HTR-8/SVneo (cell line): ENCODE measurements around the gene ANKRD29.
"Not testable (repeated sequence)": the region's sequence is repeated elsewhere in the genome, so short reads cannot be mapped to it uniquely, and the experiment has no call there.

ENCODE experiments used
- DNase-seq: peaks from one replicate; pipeline ENCODE4 v3.0.0; 2011; ENCODE audit warnings: low spot score, mixed read lengths; ENCODE audit not compliant: insufficient read length
- FAIRE-seq: peaks from 2 replicates; lab custom pipeline; 2011; peaks lifted over from hg19 to GRCh38; lab: Jason Lieb, UNC

Gene ANKRD29

GRCh38 chr18:23619388-23619881 is 43.3 kb downstream of the ANKRD29 start:
- no peak for FAIRE-seq
- no peak for DNase-seq

- no peak for FAIRE-seq
- DNase-seq: no peak
Measured at GRCh38 chr18:23618862-23619387, 43.8 kb downstream of the ANKRD29 start.

GRCh38 chr18:23617412-23618014 is 45.2 kb downstream of the ANKRD29 start:
- no peak for DNase-seq
- no peak for FAIRE-seq

- FAIRE-seq (no peak), DNase-seq (no peak)
Measured at GRCh38 chr18:23616258-23616657, 46.5 kb downstream of the ANKRD29 start.

GRCh38 chr18:23614891-23615290 is 47.8 kb downstream of the ANKRD29 start:
- DNase-seq: no peak
- no peak for FAIRE-seq

GRCh38 chr18:23614413-23614812 is 48.3 kb downstream of the ANKRD29 start:
- no peak for DNase-seq
- FAIRE-seq: no peak

- DNase-seq, FAIRE-seq: not testable (repeated sequence)
Measured at GRCh38 chr18:23613091-23613475, 49.6 kb downstream of the ANKRD29 start.

- FAIRE-seq (no peak), DNase-seq (no peak)
Measured at GRCh38 chr18:23612434-23613090, 50.1 kb downstream of the ANKRD29 start.

- DNase-seq (no peak), FAIRE-seq (no peak)
Measured at GRCh38 chr18:23609390-23610023, 53.2 kb downstream of the ANKRD29 start.

GRCh38 chr18:23608211-23608610 is 54.5 kb downstream of the ANKRD29 start:
- DNase-seq: no peak
- FAIRE-seq: no peak

GRCh38 chr18:23605941-23606340 is 56.8 kb downstream of the ANKRD29 start:
- DNase-seq (no peak), FAIRE-seq (no peak)

- FAIRE-seq (no peak), DNase-seq (no peak)
Measured at GRCh38 chr18:23599809-23600208, 62.9 kb downstream of the ANKRD29 start.

- DNase-seq: no peak
- no peak for FAIRE-seq
Measured at GRCh38 chr18:23596183-23596582, 66.5 kb downstream of the ANKRD29 start.

- DNase-seq (no peak), FAIRE-seq (no peak)
Measured at GRCh38 chr18:23595591-23595990, 67.1 kb downstream of the ANKRD29 start.

GRCh38 chr18:23593720-23594119 is 69.0 kb downstream of the ANKRD29 start:
- DNase-seq (no peak), FAIRE-seq (no peak)

- FAIRE-seq: no peak
- no peak for DNase-seq
Measured at GRCh38 chr18:23592911-23593310, 69.8 kb downstream of the ANKRD29 start.

GRCh38 chr18:23591011-23591410 is 71.7 kb downstream of the ANKRD29 start:
- no peak for DNase-seq
- no peak for FAIRE-seq

GRCh38 chr18:23588836-23589560 is 73.7 kb downstream of the ANKRD29 start:
- no peak for DNase-seq
- FAIRE-seq: no peak

GRCh38 chr18:23587220-23587642 is 75.5 kb downstream of the ANKRD29 start:
- DNase-seq (no peak), FAIRE-seq (no peak)
